HG02973 (cell line): ENCODE data around the gene SIN3B.

Experiments
- ATAC-seq: cut with Tn5 transposase; IDR thresholded peaks from one replicate; pipeline ENCODE4 v1.9.1; 2021; ENCODE audit warnings: moderate library complexity; ENCODE audit not compliant: unreplicated experiment

SIN3B gene

GRCh38 chr19:16901491-16902175 lies 72.4 kb downstream of the SIN3B start:
- no peak for ATAC-seq

GRCh38 chr19:16902545-16902944 lies 73.3 kb downstream of the SIN3B start:
- ATAC-seq: no peak

GRCh38 chr19:16903347-16903746 lies 74.1 kb downstream of the SIN3B start:
- ATAC-seq: no peak

GRCh38 chr19:16904599-16904998 lies 75.4 kb downstream of the SIN3B start:
- ATAC-seq: no peak

- ATAC-seq: no peak
These were observed 79.6 kb downstream of the SIN3B start for GRCh38 chr19:16908759-16909158.

GRCh38 chr19:16911046-16911445 lies 81.8 kb downstream of the SIN3B start:
- no peak for ATAC-seq

GRCh38 chr19:16912780-16913179 lies 83.6 kb downstream of the SIN3B start:
- ATAC-seq: no peak

- no peak for ATAC-seq
These were observed 85.2 kb downstream of the SIN3B start for GRCh38 chr19:16914421-16914820.

- ATAC-seq: no peak
These were observed 85.9 kb downstream of the SIN3B start for GRCh38 chr19:16915135-16915534.

- ATAC-seq: no peak
These were observed 86.5 kb downstream of the SIN3B start for GRCh38 chr19:16915734-16916133.

GRCh38 chr19:16917401-16917800 lies 88.2 kb downstream of the SIN3B start:
- no peak for ATAC-seq

- no peak for ATAC-seq
These were observed 90.3 kb downstream of the SIN3B start for GRCh38 chr19:16919496-16919895.

- no peak for ATAC-seq
These were observed 91.8 kb downstream of the SIN3B start for GRCh38 chr19:16920816-16921529.

GRCh38 chr19:16921766-16922591 lies 92.8 kb downstream of the SIN3B start:
- no peak for ATAC-seq

GRCh38 chr19:16922592-16922934 lies 93.4 kb downstream of the SIN3B start:
- no peak for ATAC-seq

- ATAC-seq: no peak
These were observed 93.8 kb downstream of the SIN3B start for GRCh38 chr19:16922949-16923348.

GRCh38 chr19:16927883-16928282 lies 98.7 kb downstream of the SIN3B start:
- no peak for ATAC-seq

- ATAC-seq: no peak
These were observed 99.2 kb downstream of the SIN3B start for GRCh38 chr19:16928351-16928750.

- ATAC-seq: no peak
These were observed 99.7 kb downstream of the SIN3B start for GRCh38 chr19:16928916-16929315.
